ENCODE results near the gene S100A5. TPM values are rescaled to one million over a fixed set of nuclear protein-coding genes. Genes with fewer than 3 reads are reported as not detected.

S100A5 gene
- total RNA-seq, 1 donor from 2014 or later: not detected

- TF ChIP-seq CTCF (IDR thresholded peaks at IDR 0.05): no peak
- intact Hi-C loops (cut with DNase I): no loop called here
- H3K4me1 ChIP-seq: peaks cover 63% of the 10 kb centered on the region
- no peak overlapping the region for H3K27ac ChIP-seq
- DNase-seq: no peak
- peaks cover 17% of the 10 kb centered on the region for H3K36me3 ChIP-seq
- H3K4me3 ChIP-seq: no peak overlapping the region
- ATAC-seq: no peak
- no peaks in the 10 kb centered on the region for H3K27me3 ChIP-seq (ENCODE audit: low read depth)
- no peaks in the 10 kb centered on the region for H3K9me3 ChIP-seq
Measured at GRCh38 chr1:153538315-153538821, 2.4 kb downstream of the S100A5 start.

GRCh38 chr1:153537376-153537730, 3.4 kb downstream of the S100A5 start:
- no peak for TF ChIP-seq CTCF (IDR thresholded peaks at IDR 0.05)
- Histone ChIP-seq H3K4me1 (peaks cover 63% of the 10 kb centered on the region), H3K27ac (no peak overlapping the region), H3K27me3 (ENCODE audit: low read depth) (no peaks in the 10 kb centered on the region), H3K36me3 (peaks cover 12% of the 10 kb centered on the region), H3K9me3 (no peaks in the 10 kb centered on the region), H3K4me3 (no peak overlapping the region)
- ATAC-seq (no peak), DNase-seq (no peak)
- intact Hi-C loops (cut with DNase I): no loop called here

GRCh38 chr1:153536671-153537375, 3.9 kb downstream of the S100A5 start:
- peak; percentile 36 to 41 for ATAC-seq
- Histone ChIP-seq H3K27ac (peak overlapping the region; percentile 100), H3K4me3 (peak overlapping the region; percentile 98), H3K4me1 (peaks cover 63% of the 10 kb centered on the region), H3K36me3 (peaks cover 12% of the 10 kb centered on the region), H3K9me3 (no peaks in the 10 kb centered on the region), H3K27me3 (ENCODE audit: low read depth) (no peaks in the 10 kb centered on the region)
- DNase-seq: peak; percentile 78
- intact Hi-C loops (cut with DNase I): no loop called here
- TF ChIP-seq CTCF (IDR thresholded peaks at IDR 0.05): no peak

GRCh38 chr1:153536012-153536670, 4.6 kb downstream of the S100A5 start:
- ATAC-seq (peak; percentile 87 to 92), DNase-seq (peak; percentile 96)
- Histone ChIP-seq H3K9me3 (no peaks in the 10 kb centered on the region), H3K27ac (peak overlapping the region; percentile 100), H3K27me3 (ENCODE audit: low read depth) (no peaks in the 10 kb centered on the region), H3K4me1 (peaks cover 57% of the 10 kb centered on the region), H3K4me3 (peak overlapping the region; percentile 98), H3K36me3 (peaks cover 12% of the 10 kb centered on the region)
- intact Hi-C loops (cut with DNase I): no loop called here
- TF ChIP-seq CTCF (IDR thresholded peaks at IDR 0.05): no peak

GRCh38 chr1:153535242-153536011, 5.3 kb downstream of the S100A5 start, which contains the start of gene S100A6:
S100A6 (minus strand) TSS chr1:153535991; CDS start chr1:153535339, 652 bp downstream.
- intact Hi-C loops (cut with DNase I): no loop called here
- no peak for TF ChIP-seq CTCF (IDR thresholded peaks at IDR 0.05)
- ATAC-seq: peak; percentile 71 to 78
- Histone ChIP-seq H3K27ac (peak within 1 kb of the TSS; percentile 100), H3K4me3 (peak within 1 kb of the TSS; percentile 98), H3K4me1 (peaks cover 50% of the 10 kb centered on the region), H3K9me3 (no peaks in the 10 kb centered on the region), H3K36me3 (peaks cover 12% of the 10 kb centered on the region), H3K27me3 (ENCODE audit: low read depth) (no peaks in the 10 kb centered on the region)
- peak; percentile 85 for DNase-seq

All from lower lobe of right lung (tissue), 2 donors.